A673 (cell line): Measurements from ENCODE around the gene LRRC8D. TPM values are rescaled to one million over a fixed set of nuclear protein-coding genes. Genes with fewer than 3 reads are reported as not detected.

Experiments
- BruUV-seq: library from RNA; stranded (reverse); fragments of 400-500 nt; replicated peaks from 2 replicates; lab custom pipeline; 2021; lab: Mats Ljungman, UMichigan
- CTCF ChIA-PET: fragments of 300-600 bp; sonication (Branson Sonifier 250); formaldehyde crosslinking; loops from one replicate; lab custom pipeline; 2022; ENCODE audit warnings: antibody characterized with exemption; lab: Charles Lee
- POLR2A ChIA-PET: fragments of 300-600 bp; sonication (Branson Sonifier 250); formaldehyde crosslinking; loops from one replicate; lab custom pipeline; 2022; ENCODE audit warnings: antibody characterized with exemption; ENCODE audit not compliant: low non-redundant PET; lab: Charles Lee
- DNase-seq: peaks from one replicate; pipeline ENCODE4 v3.0.0-alpha.2; 2015; ENCODE audit warnings: low spot score
- H3K27ac ChIP-seq: fragments of 200-600 bp; sonication (generic); 2 replicates; pipeline ENCODE4 v1.5.1; 2016; ENCODE audit warnings: mixed run types, low read depth, mild to moderate bottlenecking, mixed read lengths, antibody characterized with exemption, low read length; ENCODE audit not compliant: poor library complexity, severe bottlenecking
- H3K27me3 ChIP-seq: fragments of 200-600 bp; sonication (generic); replicated peaks from 2 replicates; pipeline ENCODE4 v1.6.1; 2017; ENCODE audit warnings: mixed run types, low read depth, mild to moderate bottlenecking, mixed read lengths, antibody characterized with exemption, low read length; ENCODE audit not compliant: insufficient read depth, poor library complexity
- H3K36me3 ChIP-seq: fragments of 200-600 bp; sonication (generic); 2 replicates; pipeline ENCODE4 v1.6.1; 2016; ENCODE audit warnings: mixed run types, mild to moderate bottlenecking, mixed read lengths, antibody characterized with exemption, low read length; ENCODE audit not compliant: insufficient read depth, poor library complexity, severe bottlenecking
- H3K4me1 ChIP-seq: fragments of 200-600 bp; sonication (generic); 2 replicates; pipeline ENCODE4 v1.6.1; 2017; ENCODE audit warnings: mixed run types, mild to moderate bottlenecking, mixed read lengths, antibody characterized with exemption, low read length; ENCODE audit not compliant: insufficient read depth, poor library complexity, severe bottlenecking
- H3K4me3 ChIP-seq: fragments of 200-600 bp; sonication (generic); 2 replicates; pipeline ENCODE4 v1.5.1; 2016; ENCODE audit warnings: low read depth, mixed run types, mild to moderate bottlenecking, mixed read lengths, low read length; ENCODE audit not compliant: poor library complexity, severe bottlenecking
- H3K9me3 ChIP-seq: fragments of 200-600 bp; sonication (generic); 2 replicates; pipeline ENCODE4 v1.6.1; 2016; ENCODE audit warnings: mixed run types, low read depth, mild to moderate bottlenecking, mixed read lengths, antibody characterized with exemption, low read length; ENCODE audit not compliant: poor library complexity, severe bottlenecking
- CTCF ChIP-seq: fragments of 300-800, 200-600 bp; sonication (generic); conservative IDR thresholded peaks from 2 replicates; pipeline ENCODE4 v1.5.1; 2017; ENCODE audit warnings: low read depth, mild to moderate bottlenecking, antibody characterized with exemption, low read length, moderate library complexity, mixed read lengths
- EZH2 ChIP-seq: fragments of 200-600 bp; sonication (generic); IDR thresholded peaks from 2 replicates; pipeline ENCODE4 v1.6.1; 2017; ENCODE audit warnings: borderline replicate concordance, low read depth, mild to moderate bottlenecking, mixed read lengths, antibody characterized with exemption, low read length; ENCODE audit not compliant: poor library complexity, severe bottlenecking
- intact Hi-C: fragments of 100-400 bp; cut with micrococcal nuclease; formaldehyde crosslinking; loops from one replicate; pipeline ENCODE4 v1.10.0; 2022; ENCODE audit not compliant: unreplicated experiment
- total RNA-seq: library from RNA; stranded (reverse); gene quantifications from 2 replicates; pipeline ENCODE4 v1.2.3, GENCODE V29; 2021

Gene LRRC8D
- total RNA-seq, 1 experiment from 2014 or later, result 59.4 TPM

- H3K9me3 ChIP-seq, result no peaks in the 10 kb centered on the region
- CTCF ChIA-PET, result no interaction called here
- no peak for DNase-seq
- peaks cover 7% of the 10 kb centered on the region for H3K4me1 ChIP-seq
- BruUV-seq, result no TSS peak
- H3K36me3 ChIP-seq, result no peaks in the 10 kb centered on the region
- POLR2A ChIA-PET, result no interaction called here
- TF ChIP-seq CTCF (no peak), EZH2 (no peak)
- H3K27me3 ChIP-seq, result no peaks in the 10 kb centered on the region
- H3K4me3 ChIP-seq, result no peak overlapping the region
- intact Hi-C loops, result no loop called here
- no peak overlapping the region for H3K27ac ChIP-seq
Observed at GRCh38 chr1:89959719-89960118, 138.9 kb downstream of the LRRC8D start.

GRCh38 chr1:89962024-89962741 is 141.4 kb downstream of the LRRC8D start:
- intact Hi-C loops, result no loop called here
- no peaks in the 10 kb centered on the region for H3K27me3 ChIP-seq
- no peak for TF ChIP-seq CTCF
- no peak for TF ChIP-seq EZH2
- H3K9me3 ChIP-seq, result no peaks in the 10 kb centered on the region
- H3K36me3 ChIP-seq, result no peaks in the 10 kb centered on the region
- peaks cover 7% of the 10 kb centered on the region for H3K4me1 ChIP-seq
- H3K4me3 ChIP-seq, result no peak overlapping the region
- POLR2A ChIA-PET, result no interaction called here
- CTCF ChIA-PET, result no interaction called here
- BruUV-seq, result no TSS peak
- DNase-seq, result no peak
- no peak overlapping the region for H3K27ac ChIP-seq

- Histone ChIP-seq H3K27ac (no peak overlapping the region), H3K4me3 (no peak overlapping the region), H3K36me3 (no peaks in the 10 kb centered on the region), H3K9me3 (no peaks in the 10 kb centered on the region), H3K4me1 (peaks cover 7% of the 10 kb centered on the region), H3K27me3 (no peaks in the 10 kb centered on the region)
- intact Hi-C loops, result no loop called here
- POLR2A ChIA-PET, result no interaction called here
- no peak for TF ChIP-seq CTCF
- no peak for TF ChIP-seq EZH2
- CTCF ChIA-PET, result no interaction called here
- no TSS peak for BruUV-seq
- DNase-seq, result peak; percentile 42
Observed at GRCh38 chr1:89962742-89963075, 141.9 kb downstream of the LRRC8D start.
